ENCODE results near the gene RGMB. TPM values are rescaled to one million over a fixed set of nuclear protein-coding genes. Genes with fewer than 3 reads are reported as not detected.
A peak's percentile ranks its signal among the peaks of the same experiment; 100 is the strongest.

RGMB gene
- total RNA-seq, 1 donor from 2014 or later, result 16.2 TPM

- DNase-seq, result peak; percentile 73
Observed at GRCh38 chr5:98768160-98768959, 5.1 kb upstream of the RGMB start.

- DNase-seq, result no peak
Observed at GRCh38 chr5:98768960-98769209, 4.6 kb upstream of the RGMB start.

GRCh38 chr5:98769210-98769958 is 4.1 kb upstream of the RGMB start:
- peak; percentile 59 for DNase-seq

- DNase-seq, result no peak
Observed at GRCh38 chr5:98769959-98770208, 3.6 kb upstream of the RGMB start.

GRCh38 chr5:98770209-98770910 is 3.1 kb upstream of the RGMB start:
- DNase-seq, result peak; percentile 54

- peak; percentile 44 for DNase-seq
Observed at GRCh38 chr5:98770911-98771322, 2.5 kb upstream of the RGMB start.

GRCh38 chr5:98771382-98772109 is 1.9 kb upstream of the RGMB start:
- DNase-seq, result peak; percentile 93

- DNase-seq, result peak; percentile 89
Observed at GRCh38 chr5:98772415-98773213, 849 bp upstream of the RGMB start.

- no peak for DNase-seq
Observed at GRCh38 chr5:98773214-98773463, 324 bp upstream of the RGMB start.

GRCh38 chr5:98774192-98775033 is 950 bp downstream of the RGMB start:
- DNase-seq, result peak; percentile 75

- no peak for DNase-seq
Observed at GRCh38 chr5:98775246-98776065, 2.0 kb downstream of the RGMB start.

- peak; percentile 64 for DNase-seq
Observed at GRCh38 chr5:98776066-98776705, 2.7 kb downstream of the RGMB start.

GRCh38 chr5:98777295-98777694 is 3.8 kb downstream of the RGMB start:
- no peak for DNase-seq

- DNase-seq, result no peak
Observed at GRCh38 chr5:98779264-98779877, 5.9 kb downstream of the RGMB start.

GRCh38 chr5:98780390-98780789 is 6.9 kb downstream of the RGMB start:
- DNase-seq, result no peak

- no peak for DNase-seq
Observed at GRCh38 chr5:98781520-98781919, 8.1 kb downstream of the RGMB start.

GRCh38 chr5:98781964-98782363 is 8.5 kb downstream of the RGMB start:
- DNase-seq, result no peak

GRCh38 chr5:98783051-98783649 is 9.7 kb downstream of the RGMB start:
- no peak for DNase-seq

- DNase-seq, result no peak
Observed at GRCh38 chr5:98784411-98784810, 10.9 kb downstream of the RGMB start.

Measured in dermis blood vessel endothelial cell (primary cell).